ENCODE measurements around the gene FAM83F.

- TF ChIP-seq CTCF (IDR thresholded peaks at IDR 0.05; ENCODE audit: low read depth, low read length) (no peak), EZH2phosphoT487 (IDR thresholded peaks at IDR 0.05; ENCODE audit: low read depth) (no peak)
These were observed 89.5 kb downstream of the FAM83F start for GRCh38 chr22:40084246-40084645.

Measured in OCI-LY3 (cell line).